GM19035 (cell line): ENCODE data around the gene ENDOU.

Experiments used
- ATAC-seq: cut with Tn5 transposase; IDR thresholded peaks from one replicate; pipeline ENCODE4 v1.9.1; 2021; ENCODE audit not compliant: unreplicated experiment

The ENDOU gene, protein sequence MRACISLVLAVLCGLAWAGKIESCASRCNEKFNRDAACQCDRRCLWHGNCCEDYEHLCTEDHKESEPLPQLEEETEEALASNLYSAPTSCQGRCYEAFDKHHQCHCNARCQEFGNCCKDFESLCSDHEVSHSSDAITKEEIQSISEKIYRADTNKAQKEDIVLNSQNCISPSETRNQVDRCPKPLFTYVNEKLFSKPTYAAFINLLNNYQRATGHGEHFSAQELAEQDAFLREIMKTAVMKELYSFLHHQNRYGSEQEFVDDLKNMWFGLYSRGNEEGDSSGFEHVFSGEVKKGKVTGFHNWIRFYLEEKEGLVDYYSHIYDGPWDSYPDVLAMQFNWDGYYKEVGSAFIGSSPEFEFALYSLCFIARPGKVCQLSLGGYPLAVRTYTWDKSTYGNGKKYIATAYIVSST

DNA sequence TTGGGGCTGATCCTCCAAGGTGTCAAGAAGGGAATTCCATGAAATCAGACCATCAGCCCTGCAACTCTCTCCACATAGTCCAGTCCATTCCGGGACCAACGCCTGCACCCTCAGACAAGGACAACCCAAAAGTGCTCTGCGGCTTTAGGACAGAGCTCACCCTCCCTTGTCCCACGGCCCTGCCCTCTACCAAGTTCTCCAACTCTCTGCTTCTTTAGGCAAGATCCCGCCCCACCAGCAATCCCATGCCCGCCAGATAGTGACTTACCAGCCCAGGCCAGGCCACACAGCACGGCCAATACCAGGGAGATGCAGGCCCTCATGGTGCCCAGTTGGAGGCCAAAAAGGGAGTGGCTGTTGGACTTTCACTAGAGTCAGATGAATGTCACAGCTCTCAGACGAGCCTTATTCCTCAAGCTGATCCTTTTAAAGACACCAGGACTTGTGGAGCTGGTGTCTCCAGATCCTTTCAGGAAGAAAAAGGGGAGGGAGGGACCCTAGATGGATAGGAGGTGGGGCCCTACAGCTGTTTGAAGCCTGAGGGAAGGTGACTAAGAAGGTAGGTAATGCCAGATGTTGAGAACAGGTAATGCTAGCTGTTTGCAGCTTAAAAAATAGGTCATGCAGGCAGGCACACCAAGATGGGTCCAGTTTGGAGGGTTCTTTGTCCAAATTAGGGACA lies at the start of gene ENDOU:
TSS of gene ENDOU (minus strand) at position 400 of the 682 bp plus-strand sequence. CDS start at position 323, 77 bp downstream.
- no peak for ATAC-seq

DNA sequence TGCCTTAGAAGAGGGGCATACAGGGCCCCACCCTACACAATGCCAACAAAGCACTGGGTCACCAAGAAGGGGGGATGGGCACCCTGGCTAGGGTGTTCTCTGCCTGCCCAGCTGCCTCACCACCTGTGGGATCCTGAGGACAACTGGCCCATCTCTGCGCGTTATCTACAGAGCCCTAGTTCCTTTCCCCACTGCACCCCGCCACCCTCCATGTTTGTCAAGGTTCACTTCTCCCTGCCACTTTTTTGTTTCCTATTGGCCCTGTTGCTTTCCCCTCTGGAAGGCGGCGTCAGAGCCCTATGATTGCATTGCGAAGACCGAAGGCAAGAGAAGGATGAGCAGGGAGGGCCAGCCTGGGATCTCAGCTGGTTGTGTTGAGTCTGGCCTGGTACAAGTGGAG lies 49.4 kb upstream of the ENDOU start:
- ATAC-seq: no peak

DNA sequence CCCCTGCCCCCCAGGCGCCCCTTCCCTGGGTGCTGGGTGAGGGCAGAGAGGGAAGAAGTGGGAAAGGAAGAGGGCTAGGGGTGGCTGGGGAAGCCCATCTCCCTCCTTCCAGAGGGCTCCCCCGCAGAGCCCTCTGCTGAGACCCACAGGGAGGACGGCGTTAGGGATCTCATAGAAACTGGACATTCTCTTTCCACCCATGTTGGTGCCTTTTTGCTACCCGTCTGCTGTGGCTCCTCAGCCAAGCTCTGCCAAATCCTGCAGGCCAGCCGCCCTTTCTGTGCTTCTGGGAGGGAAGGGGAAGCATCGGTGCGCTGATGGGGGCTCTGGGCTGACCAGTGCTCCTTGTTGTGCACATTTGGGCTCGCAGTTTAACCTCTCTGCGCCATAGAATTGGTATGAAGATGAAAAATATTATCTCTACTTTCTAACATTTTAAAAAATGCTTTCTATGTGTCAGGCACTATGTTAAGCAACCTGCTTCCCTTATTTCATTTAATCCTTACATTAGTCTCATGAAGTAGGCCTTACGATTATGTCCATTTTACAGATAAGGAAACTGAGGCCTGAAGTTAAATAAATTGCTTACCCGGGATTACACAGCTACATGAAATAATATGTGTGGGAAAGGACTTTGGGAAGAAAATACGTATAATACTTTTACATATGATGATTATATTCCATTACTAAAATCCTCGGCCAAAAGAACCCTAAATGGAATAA lies 48.7 kb upstream of the ENDOU start:
- ATAC-seq: no peak

DNA sequence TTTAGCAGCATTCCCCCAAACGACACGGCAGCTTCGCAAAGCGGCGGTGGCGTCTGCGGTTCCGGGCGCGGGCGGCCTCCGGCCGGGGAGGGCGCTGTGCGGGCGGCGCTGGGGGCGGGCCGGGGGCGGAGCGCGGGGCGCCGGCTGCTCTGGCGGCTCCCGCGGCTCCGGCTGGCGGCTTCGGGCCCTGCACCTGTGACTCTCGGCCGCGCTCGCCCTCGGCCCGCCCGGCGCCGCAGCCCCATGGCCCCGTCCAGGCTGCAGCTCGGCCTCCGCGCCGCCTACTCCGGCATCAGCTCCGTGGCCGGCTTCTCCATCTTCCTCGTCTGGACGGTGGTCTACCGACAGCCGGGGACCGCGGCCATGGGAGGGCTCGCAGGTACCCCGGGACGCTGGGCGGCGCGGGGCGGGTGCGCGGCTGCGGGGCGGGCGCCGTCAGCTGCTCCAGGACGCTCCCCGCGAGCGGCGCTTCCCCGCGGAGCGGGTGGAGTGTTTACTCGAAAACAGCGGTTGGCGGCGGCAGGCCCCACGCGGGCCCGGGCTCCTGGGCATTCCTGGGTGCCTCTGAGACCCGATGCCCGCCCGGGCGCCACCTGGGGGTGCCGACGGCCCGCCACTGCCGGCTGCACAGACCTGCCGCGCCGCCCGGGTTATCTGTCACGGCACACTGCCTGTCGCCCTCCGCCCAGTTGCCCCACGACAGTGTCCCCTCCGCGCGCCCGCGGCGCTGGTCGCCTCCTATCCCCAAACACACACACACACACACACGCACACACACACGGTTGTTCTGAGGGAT lies 48.0 kb upstream of the ENDOU start, which contains the start of gene SLC48A1:
TSS of gene SLC48A1 (plus strand) at position 177 of the 796 bp plus-strand sequence. CDS start at position 244, 67 bp downstream.
- ATAC-seq: peak; percentile 84

DNA sequence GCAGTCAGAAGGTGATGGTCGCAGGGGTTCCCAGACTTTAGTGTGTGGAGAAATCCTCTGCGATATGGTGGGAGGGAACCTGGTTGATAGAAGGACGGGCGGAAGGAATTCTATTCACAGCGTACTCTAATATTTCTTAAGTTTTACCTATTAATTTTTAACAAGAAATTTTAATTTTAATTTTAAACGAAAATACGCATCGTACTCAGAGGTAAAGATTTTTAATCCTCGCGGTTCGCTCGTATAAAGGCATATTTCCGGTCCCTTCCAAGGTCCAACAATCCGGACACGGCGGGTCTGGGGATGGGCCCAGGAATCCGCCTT lies 47.4 kb upstream of the ENDOU start:
- ATAC-seq: no peak

DNA sequence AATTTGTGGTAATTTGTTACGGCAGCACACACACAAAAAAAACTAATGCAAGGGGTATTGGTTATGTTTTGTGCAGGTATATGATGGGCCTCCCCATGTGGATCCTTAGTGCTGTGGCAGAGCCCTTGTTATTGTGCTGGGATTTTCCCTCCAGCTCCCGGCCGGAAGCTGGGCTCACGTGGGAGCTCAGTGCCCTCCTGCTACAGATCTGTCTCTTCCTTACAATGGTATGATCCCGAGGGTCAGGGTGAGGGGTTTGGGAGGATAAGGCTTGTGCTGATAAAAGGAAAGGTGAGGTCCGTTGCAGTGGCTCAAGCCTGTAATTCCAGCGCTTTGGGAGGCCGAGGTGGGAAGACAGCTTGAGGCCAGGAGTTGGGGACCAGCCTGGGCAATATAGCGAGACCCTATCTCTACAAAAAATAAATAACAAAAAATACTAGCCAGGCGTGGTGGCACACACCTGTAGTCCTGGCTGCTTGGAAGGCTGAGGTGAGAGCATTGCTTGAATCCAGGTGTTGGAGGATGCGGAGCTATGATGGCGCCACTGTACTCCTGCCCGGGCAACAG lies 46.9 kb upstream of the ENDOU start:
- no peak for ATAC-seq

DNA sequence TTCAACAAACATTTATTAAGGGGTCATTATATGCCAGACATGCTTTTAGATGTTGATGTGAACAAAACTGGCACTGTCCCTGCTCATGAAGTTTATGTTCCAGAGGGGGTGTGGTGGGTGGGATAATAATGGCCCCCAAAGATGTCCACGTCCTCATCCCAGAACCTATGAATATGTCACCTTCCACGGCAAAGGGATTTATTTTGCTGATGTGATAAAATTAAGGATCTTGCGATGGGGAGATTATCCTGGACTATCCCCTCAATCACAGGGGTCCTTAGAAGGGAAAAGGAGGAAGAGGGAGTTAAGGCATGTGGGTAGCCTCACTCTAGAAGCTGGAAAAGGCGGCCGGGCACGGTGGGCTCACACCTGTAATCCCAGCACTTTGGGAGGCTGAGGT lies 46.0 kb upstream of the ENDOU start:
- ATAC-seq: no peak

DNA sequence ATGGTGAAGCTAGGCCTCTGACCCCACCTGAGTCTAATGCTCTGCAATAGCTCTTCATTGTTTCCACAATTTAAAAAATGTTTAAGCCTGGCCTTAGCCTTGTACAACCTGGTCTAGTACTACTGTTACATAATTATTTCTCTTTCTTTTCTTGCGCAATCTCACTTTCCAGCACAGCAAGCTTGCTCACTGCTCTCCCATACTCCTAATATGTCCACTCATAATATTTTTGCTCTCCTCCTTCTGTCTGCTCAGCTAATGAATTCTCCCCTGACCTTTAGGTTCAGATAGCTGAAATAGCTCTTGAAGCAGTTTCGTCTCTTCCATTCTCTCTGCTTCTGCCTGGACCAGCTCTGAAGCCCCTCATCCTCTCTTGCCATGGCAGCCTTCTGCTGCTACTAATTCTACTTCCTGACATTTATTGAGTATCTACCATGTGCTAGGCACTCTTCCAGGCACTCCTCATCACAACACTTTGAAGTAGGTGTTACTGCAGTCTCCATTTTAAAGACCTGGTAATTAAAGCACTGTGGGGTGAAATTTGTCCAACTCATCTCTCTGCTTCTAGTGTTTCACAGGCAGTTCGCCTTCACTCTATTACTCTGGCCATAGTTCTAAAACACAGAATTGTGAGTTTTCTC lies 44.9 kb upstream of the ENDOU start:
- ATAC-seq: no peak

DNA sequence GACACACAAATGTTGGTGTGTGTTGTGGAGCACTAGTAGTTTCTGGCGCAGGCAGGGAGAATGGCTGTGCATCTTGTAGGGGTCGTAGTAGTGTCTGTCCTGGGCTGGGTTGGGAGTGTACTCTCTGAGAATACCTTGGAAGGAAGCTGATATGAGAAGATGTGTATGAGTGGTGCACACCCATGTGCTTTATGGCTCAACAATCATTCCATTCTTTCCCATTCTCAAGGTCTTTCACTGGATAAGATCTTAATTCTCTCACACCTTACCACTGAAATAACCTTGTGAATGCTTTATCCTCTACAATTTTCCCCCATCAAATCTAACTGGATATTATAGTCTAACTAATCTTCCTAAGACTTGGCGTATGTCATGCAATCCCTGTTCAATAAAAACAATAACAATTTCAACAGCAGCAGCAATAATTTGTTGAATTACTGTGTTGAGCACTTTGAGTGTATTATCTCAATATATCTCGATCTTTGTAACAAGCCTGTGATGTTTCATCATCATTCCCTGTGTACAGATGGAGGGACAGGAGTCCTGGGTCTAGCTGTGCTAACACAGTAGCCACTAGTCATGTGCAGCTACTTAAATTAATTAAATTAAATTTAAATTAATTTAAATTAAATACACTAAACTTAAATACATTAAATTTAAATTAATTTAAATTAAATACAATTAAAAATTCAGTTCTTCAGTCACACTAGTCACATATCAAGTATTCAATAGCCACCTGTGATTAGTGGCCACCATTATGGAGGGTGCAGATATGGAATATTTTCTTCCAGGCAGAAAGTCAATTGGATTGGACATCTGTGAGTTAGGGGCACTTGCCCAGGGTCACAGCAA lies 44.2 kb upstream of the ENDOU start:
- ATAC-seq: no peak

DNA sequence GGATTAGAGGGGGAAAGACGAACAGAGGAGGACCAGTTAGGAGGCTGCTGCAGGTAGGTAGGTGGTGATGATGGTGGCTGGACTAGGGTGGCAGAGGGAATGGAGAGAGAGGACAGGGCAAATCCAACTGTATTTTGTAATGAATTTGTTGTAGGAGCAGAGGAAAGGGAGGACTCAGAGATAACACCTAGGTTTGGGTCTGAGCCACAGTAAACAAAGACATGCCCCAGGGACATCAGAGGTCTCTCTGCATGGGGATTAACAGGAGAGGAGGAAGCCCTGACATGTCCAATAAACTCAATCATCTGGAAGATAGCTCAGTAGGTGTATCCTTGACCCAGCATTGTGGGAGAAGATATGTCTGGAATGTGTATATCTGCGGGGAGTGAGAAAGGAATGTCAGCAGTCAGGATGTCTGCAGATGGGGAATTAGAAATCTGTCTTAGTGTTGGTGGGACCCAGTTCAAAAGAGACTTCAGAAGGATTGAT lies 43.1 kb upstream of the ENDOU start:
- no peak for ATAC-seq

DNA sequence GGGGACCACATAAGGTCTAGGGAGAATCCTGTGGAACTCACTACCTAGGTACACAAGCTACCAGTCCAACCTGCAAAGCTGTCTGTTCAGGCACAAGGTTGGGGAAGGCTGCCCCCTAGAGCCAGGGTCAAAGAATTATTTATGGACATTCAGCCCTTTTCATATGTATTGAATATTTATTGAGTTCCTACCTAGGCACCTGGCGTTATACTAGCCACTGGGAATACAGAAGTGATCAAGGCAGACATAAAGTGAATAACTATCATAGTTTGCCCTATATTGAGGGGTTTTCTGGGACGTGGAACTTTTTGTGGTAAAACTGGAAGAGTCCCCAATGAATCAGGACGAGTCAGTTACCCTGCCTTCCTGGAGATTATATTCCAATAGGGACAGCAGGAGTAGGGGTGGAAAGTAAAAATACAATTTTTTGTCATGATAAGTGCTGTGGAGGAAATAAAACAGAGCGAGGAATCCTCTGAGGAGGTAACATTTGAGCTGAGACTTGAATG lies 42.0 kb upstream of the ENDOU start:
- peak; percentile 63 for ATAC-seq

DNA sequence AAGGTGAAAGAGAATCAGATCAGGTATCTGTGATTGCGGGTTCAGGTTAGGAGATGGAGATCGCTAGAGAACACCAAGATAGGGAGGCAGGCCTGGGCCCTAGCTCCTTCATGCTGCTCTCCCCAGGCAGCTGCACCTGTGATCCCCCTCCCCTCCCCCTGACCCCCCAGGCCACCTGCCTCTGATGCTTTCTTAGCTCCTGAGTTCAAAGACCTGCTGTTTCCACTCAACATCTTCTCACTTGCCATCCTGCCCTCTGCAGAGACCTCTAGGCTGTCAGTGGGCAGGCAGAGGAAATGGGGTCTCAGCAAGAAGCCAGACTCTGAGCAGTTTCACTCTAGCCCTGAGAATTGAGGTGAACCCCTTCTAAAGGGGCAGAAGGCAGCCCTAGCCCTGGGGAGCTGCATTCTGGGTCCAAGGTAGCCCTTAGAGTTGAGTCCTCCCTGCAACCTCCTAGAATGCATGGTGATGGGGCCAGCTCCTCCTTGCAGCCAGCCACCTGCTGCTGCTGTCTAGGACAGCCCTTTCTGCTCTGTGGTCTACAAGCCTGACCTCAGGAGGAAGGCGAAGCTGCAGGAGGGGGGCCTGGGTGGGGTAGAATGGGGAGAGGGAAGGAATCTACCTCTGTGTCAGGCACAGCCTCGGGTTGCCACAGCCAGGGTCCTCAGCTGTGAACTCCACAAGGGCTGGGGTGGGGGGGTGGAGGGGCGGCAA lies 41.4 kb upstream of the ENDOU start:
- no peak for ATAC-seq

DNA sequence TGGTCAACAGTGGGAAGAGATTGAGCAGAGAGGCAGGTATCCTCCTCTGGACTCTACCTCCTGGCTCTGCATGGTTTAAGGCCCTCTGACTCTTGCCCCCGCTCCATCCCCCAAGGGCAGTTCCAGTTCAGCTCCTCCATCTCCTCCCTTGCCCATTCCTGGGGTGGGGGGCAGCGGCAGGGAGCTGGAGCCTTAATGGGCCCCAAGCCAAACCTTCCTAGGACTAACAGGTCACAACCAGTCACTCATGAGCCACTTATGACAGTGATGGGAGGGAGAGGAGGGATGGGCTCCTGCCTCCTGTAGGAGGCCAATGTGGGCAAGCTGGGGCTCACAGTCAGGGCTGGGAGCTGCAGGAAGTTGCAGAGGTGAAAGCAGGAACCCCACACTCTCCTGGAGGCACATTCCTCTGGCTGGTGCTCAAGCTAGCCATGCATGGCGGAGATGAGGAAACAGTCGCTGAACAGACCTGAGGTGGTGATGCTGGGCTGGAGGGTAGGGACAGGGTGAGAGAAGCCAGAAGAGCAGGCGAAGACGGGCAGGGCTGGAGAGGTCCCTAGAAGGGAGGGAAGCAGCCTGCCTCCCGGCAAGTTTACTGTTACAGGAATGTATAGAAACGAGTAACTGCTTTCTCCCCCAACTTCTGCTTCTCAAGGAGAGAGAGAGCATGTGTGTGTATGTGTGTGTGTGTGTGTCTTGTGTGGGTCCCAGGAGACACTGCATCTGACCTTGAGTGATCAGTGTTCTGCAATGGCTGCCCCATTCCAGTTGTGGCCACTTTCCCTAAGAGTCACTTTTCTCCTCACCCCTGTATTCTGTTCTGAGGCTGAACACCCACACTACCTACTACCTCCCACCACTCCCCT lies 38.4 kb upstream of the ENDOU start:
- ATAC-seq: no peak

DNA sequence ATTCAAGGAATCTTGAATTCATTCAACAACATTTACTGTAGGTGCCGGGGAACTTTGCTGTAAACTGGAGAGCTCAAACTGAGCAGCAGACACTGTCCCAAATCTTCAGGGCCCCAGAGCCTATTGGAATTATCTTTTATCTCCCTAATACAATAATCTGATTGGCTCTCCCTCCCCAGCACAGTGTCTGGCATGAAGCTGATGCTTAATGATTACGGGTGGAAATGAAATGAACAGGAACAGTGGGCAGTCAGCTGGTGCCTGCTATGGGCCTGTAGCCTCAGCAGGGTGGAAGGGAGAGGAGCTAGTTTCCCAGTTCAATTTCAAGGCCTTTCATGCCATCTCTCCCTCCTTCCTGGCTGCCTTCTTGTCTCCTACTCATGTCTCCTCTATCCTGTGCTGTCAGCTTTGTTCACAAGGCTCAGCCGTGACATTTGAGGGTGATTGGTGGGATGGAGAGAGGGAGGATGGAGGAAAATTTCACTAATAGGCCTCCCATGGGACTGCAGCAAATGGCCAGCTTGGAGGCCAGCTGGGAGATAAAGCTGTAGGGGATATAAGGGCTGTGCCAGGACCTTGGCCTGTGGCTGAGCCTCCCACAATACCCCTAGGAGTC lies 37.7 kb upstream of the ENDOU start:
- no peak for ATAC-seq

DNA sequence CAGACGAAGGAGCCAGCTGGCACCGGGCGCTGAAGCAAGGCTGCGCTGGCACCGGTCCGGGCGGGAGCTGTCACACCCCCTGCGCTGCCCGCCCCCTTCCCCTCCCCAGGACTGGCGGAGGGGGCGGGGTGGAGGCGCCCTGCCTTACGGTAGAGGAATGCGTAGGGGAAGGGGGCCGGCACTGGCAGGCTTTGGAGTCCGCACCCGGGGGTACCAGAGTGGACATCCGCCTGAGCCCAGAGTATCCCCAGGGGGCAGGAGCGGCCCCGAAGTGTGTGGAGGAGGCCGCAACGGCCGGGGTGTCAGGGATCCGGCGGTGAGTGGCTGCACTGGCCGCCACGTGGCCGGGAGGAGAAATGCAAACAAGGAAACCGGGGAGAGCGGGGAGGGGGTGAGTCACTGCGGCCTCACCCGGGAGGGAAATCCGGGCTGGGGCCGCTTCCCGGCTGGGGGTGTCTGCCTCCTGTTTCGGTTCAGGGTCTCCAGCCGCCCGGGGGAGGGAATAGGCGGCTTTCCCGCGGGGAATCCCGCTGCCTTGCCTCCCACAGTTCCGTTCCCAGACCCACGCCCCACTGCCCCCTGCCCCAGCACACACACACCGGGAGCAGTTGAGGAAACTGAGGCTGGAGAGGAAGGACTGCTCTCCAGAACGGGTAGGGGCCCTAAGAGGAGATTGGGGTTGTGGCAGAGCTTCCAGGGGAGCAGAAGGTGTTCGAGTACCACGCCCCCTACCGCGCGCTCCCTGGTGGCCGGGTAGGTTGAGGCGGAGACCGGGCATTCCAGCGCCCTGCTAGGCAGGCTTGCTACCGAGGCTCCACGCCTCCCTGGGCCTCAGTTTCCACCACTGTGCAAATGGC lies 33.8 kb upstream of the ENDOU start, which contains the start of gene RAPGEF3:
TSS of gene RAPGEF3 (minus strand) at position 47 of the 857 bp plus-strand sequence. CDS start 324 bp downstream, outside the sequence.
- ATAC-seq: peak; percentile 54

DNA sequence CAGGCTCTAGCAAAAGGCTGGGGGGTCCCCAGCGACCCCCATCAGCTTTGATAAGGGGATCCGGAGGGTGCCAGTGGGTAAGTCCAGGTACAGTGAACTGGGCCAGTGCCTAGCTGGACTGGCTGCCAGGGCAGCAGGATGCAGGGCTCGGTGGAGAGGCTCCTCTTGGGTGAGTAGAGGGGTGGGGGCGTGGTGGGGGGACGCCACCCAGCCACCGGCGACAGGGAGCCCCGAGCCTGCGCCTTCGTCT lies 33.2 kb upstream of the ENDOU start:
- ATAC-seq: no peak
